Activated B cell treated with CpG ODN at 0.5 μM for 24 hours (primary cell): Measurements from ENCODE around the gene PPP1R2. TPM values are rescaled to one million over a fixed set of nuclear protein-coding genes. Genes with fewer than 3 reads are reported as not detected.
A peak's percentile ranks its signal among the peaks of the same experiment; 100 is the strongest.
"Not testable (repeated sequence)": the region's sequence is repeated elsewhere in the genome, so short reads cannot be mapped to it uniquely, and the experiment has no call there.

Experiments used
- ATAC-seq: fragments of 200-7000 bp; cut with Tn5 transposase; one replicate; pipeline ENCODE4 v1.10.0; 2021; ENCODE audit warnings: low read depth, mild to moderate bottlenecking, moderate library complexity
- CTCF ChIA-PET: fragments of 350-600 bp; sonication (Branson Sonifier 250); formaldehyde crosslinking; loops from one replicate; lab custom pipeline; 2021; ENCODE audit warnings: antibody characterized with exemption; lab: Charles Lee
- POLR2A ChIA-PET: fragments of 350-600 bp; sonication (Branson Sonifier 250); formaldehyde crosslinking; loops from one replicate; lab custom pipeline; 2021; ENCODE audit warnings: antibody characterized with exemption; lab: Charles Lee
- DNase-seq: peaks from one replicate; pipeline ENCODE4 v3.0.0; 2022
- H3K27ac Mint-ChIP-seq: one replicate; pipeline ENCODE4 v1.8.0; 2020; ENCODE audit warnings: mixed read lengths
- H3K27me3 Mint-ChIP-seq: one replicate; pipeline ENCODE4 v1.8.0; 2021; ENCODE audit warnings: mixed read lengths
- H3K36me3 Mint-ChIP-seq: one replicate; pipeline ENCODE4 v1.8.0; 2021; ENCODE audit warnings: low read depth, mixed read lengths
- H3K4me1 Mint-ChIP-seq: one replicate; pipeline ENCODE4 v1.8.0; 2021; ENCODE audit warnings: mixed read lengths
- H3K4me3 Mint-ChIP-seq: one replicate; pipeline ENCODE4 v1.8.0; 2020; ENCODE audit warnings: mild to moderate bottlenecking, mixed read lengths
- H3K9me3 Mint-ChIP-seq: one replicate; pipeline ENCODE4 v1.8.0; 2020; ENCODE audit warnings: mixed read lengths
- CTCF ChIP-seq: fragments of 200-600 bp; IDR thresholded peaks from one replicate; pipeline ENCODE4 v1.8.0; 2022; ENCODE audit warnings: antibody characterized with exemption, mild to moderate bottlenecking
- intact Hi-C: fragments of 100-400 bp; cut with micrococcal nuclease; formaldehyde crosslinking; loops from one replicate; pipeline ENCODE4 v1.15.1; 2024
- total RNA-seq: library from RNA; stranded (reverse); gene quantifications from 2 replicates; pipeline ENCODE4 v1.2.3, GENCODE V29; 2022

The PPP1R2 gene
- total RNA-seq: 62.5 and 64.1 TPM in 2 replicates

- H3K4me1 Mint-ChIP-seq: peaks cover 76% of the 10 kb centered on the region
- no peak for TF ChIP-seq CTCF
- H3K9me3 Mint-ChIP-seq: no peaks in the 10 kb centered on the region
- peak within 1 kb of the TSS; percentile 91 for H3K4me3 Mint-ChIP-seq
- intact Hi-C loops: loop anchor here (1.0 to 10.0 kb wide), 9 partner anchors 20 to 1951 kb away; partner anchors contain the start of genes ACAP2, LSG1, OPA1 and TNK2
- no peaks in the 10 kb centered on the region for H3K27me3 Mint-ChIP-seq
- POLR2A ChIA-PET: interaction anchor here (0.6 to 3.4 kb wide), 26 partner anchors 7 to 1472 kb away, joined by 3 to 25 read pairs (median 4); partner anchors contain the start of genes ACAP2, LSG1, TNK2 and XXYLT1
- H3K36me3 Mint-ChIP-seq: peaks cover 22% of the 10 kb centered on the region
- H3K27ac Mint-ChIP-seq: peak within 1 kb of the TSS; percentile 92
- DNase-seq (peak; percentile 95), ATAC-seq (peak; percentile 84)
- CTCF ChIA-PET: interaction anchor here (1.5 to 2.5 kb wide), 4 partner anchors 20 to 855 kb away, joined by 3 to 11 read pairs (median 8); partner anchors contain the start of gene XXYLT1
These were observed at the start of gene PPP1R2 for GRCh38 chr3:195542698-195543499. TSS of gene PPP1R2 (minus strand) at chr3:195543325. CDS start at chr3:195543025, 300 bp downstream.

GRCh38 chr3:195591852-195592251, 48.7 kb upstream of the PPP1R2 start:
- Mint-ChIP-seq H3K27ac (no peak overlapping the region), H3K9me3 (no peaks in the 10 kb centered on the region)

GRCh38 chr3:195591220-195591619, 48.1 kb upstream of the PPP1R2 start:
- ChIA-PET POLR2A (no interaction called here), CTCF (no interaction called here)
- intact Hi-C loops: no loop called here
- Mint-ChIP-seq H3K4me1 (no peaks in the 10 kb centered on the region), H3K27ac (no peak overlapping the region), H3K27me3 (no peaks in the 10 kb centered on the region), H3K36me3 (no peaks in the 10 kb centered on the region), H3K4me3 (no peak overlapping the region), H3K9me3 (no peaks in the 10 kb centered on the region)
- no peak for DNase-seq
- no peak for ATAC-seq
- no peak for TF ChIP-seq CTCF

More at GRCh38 chr3:195591852-195592251, 48.7 kb upstream of the PPP1R2 start:
- no peaks in the 10 kb centered on the region for H3K36me3 Mint-ChIP-seq
- ChIA-PET POLR2A (no interaction called here), CTCF (no interaction called here)
- ATAC-seq (no peak), DNase-seq (no peak)
- no peaks in the 10 kb centered on the region for H3K27me3 Mint-ChIP-seq
- intact Hi-C loops: no loop called here
- no peaks in the 10 kb centered on the region for H3K4me1 Mint-ChIP-seq
- TF ChIP-seq CTCF: no peak
- H3K4me3 Mint-ChIP-seq: no peak overlapping the region

GRCh38 chr3:195590381-195590780, 47.3 kb upstream of the PPP1R2 start:
- H3K9me3 Mint-ChIP-seq, H3K36me3 Mint-ChIP-seq, ATAC-seq, H3K4me1 Mint-ChIP-seq, DNase-seq, H3K27ac Mint-ChIP-seq, CTCF ChIA-PET, H3K4me3 Mint-ChIP-seq, H3K27me3 Mint-ChIP-seq, POLR2A ChIA-PET, intact Hi-C loops: not testable (repeated sequence)

GRCh38 chr3:195589796-195590195, 46.7 kb upstream of the PPP1R2 start:
- POLR2A ChIA-PET, H3K4me1 Mint-ChIP-seq, H3K27ac Mint-ChIP-seq, H3K36me3 Mint-ChIP-seq, DNase-seq, intact Hi-C loops, H3K4me3 Mint-ChIP-seq, CTCF ChIA-PET, H3K9me3 Mint-ChIP-seq, H3K27me3 Mint-ChIP-seq, ATAC-seq: not testable (repeated sequence)

- ATAC-seq: no peak
- Mint-ChIP-seq H3K4me3 (no peak overlapping the region), H3K4me1 (no peaks in the 10 kb centered on the region), H3K27me3 (no peaks in the 10 kb centered on the region), H3K36me3 (no peaks in the 10 kb centered on the region), H3K27ac (no peak overlapping the region), H3K9me3 (no peaks in the 10 kb centered on the region)
- ChIA-PET POLR2A (no interaction called here), CTCF (no interaction called here)
- TF ChIP-seq CTCF: no peak
- no peak for DNase-seq
- intact Hi-C loops: no loop called here
These were observed 44.7 kb upstream of the PPP1R2 start for GRCh38 chr3:195587824-195588223.
